Measurements from ENCODE around the gene PAPPA2. TPM values are rescaled to one million over a fixed set of nuclear protein-coding genes. Genes with fewer than 3 reads are reported as not detected.

The PAPPA2 gene
- total RNA-seq, 1 experiment from 2014 or later, result 0.81 TPM

GRCh38 chr1:176485083-176485482, 22.1 kb downstream of the PAPPA2 start:
- TF ChIP-seq CTCF (conservative IDR thresholded peaks at IDR 0.05), result no peak
- Histone ChIP-seq H4K5ac (ENCODE audit: insufficient read length, low read depth, low read length) (no peak overlapping the region), H3K4me2 (ENCODE audit: insufficient read depth, insufficient read length, low read length) (no peak overlapping the region), H3K27me3 (ENCODE audit: insufficient read depth, low read length) (no peaks in the 10 kb centered on the region), H2BK120ac (ENCODE audit: low read depth, low read length, poor library complexity, severe bottlenecking) (no peak overlapping the region), H2AFZ (ENCODE audit: low read length) (no peak overlapping the region), H3K23me2 (ENCODE audit: insufficient read length, low read depth, low read length, poor library complexity, severe bottlenecking) (no peaks in the 10 kb centered on the region), H3K18ac (ENCODE audit: insufficient read length, low read depth, low read length) (no peak overlapping the region), H3K23ac (ENCODE audit: insufficient read length, low read depth, low read length) (no peak overlapping the region), H4K8ac (replicated peaks; ENCODE audit: insufficient read length, low read depth, low read length) (no peak overlapping the region), H3K9me3 (ENCODE audit: control insufficient read depth, low read depth, low read length) (no peaks in the 10 kb centered on the region), H3K14ac (ENCODE audit: insufficient read depth, low read length) (no peak overlapping the region), H3K56ac (ENCODE audit: insufficient read length, low read depth, low read length) (no peak overlapping the region), H3K4ac (ENCODE audit: low read depth, low read length) (no peak overlapping the region), H2BK12ac (ENCODE audit: insufficient read length, low read depth, low read length) (no peak overlapping the region), H3T11ph (ENCODE audit: low read length) (no peak overlapping the region), H2BK5ac (ENCODE audit: insufficient read length, low read length) (no peak overlapping the region), H4K91ac (ENCODE audit: insufficient read length, low read depth, low read length) (no peak overlapping the region), H3K79me2 (ENCODE audit: insufficient read depth, low read length) (no peaks in the 10 kb centered on the region), H3K27ac (ENCODE audit: insufficient read length, low read depth, low read length) (no peak overlapping the region), H2BK15ac (ENCODE audit: low read depth, low read length) (no peak overlapping the region), H2BK20ac (ENCODE audit: low read depth, low read length, poor library complexity, severe bottlenecking) (no peak overlapping the region), H3K9ac (ENCODE audit: extremely low read depth, insufficient read length, low read length) (no peak overlapping the region), H3K4me1 (ENCODE audit: insufficient read depth, low read length) (no peaks in the 10 kb centered on the region), H4K20me1 (ENCODE audit: control insufficient read depth, insufficient read depth, insufficient read length) (no peaks in the 10 kb centered on the region), H2AK5ac (ENCODE audit: insufficient read length, low read length) (no peak overlapping the region), H3K79me1 (ENCODE audit: insufficient read depth, low read depth, low read length, poor library complexity, severe bottlenecking) (no peaks in the 10 kb centered on the region)
- Mint-ChIP-seq H3K27ac (no peak overlapping the region), H3K4me3 (no peak overlapping the region), H3K27me3 (ENCODE audit: low read depth) (no peaks in the 10 kb centered on the region), H3K9me3 (no peaks in the 10 kb centered on the region), H3K36me3 (ENCODE audit: insufficient read depth in 1 of 3, low read depth in 3 of 3) (no peaks in the 10 kb centered on the region), H3K4me1 (peaks cover 3 to 6% of the 10 kb centered on the region in 2 experiments)
- DNase-seq, result no peak
- no CpG with 5 or more reads among the region's 1 CpG for WGBS (ENCODE audit: extremely low coverage, insufficient read length, low lambda C conversion rate)
